MCF 10A (cell line): Measurements from ENCODE around the gene USP7. TPM values are rescaled to one million over a fixed set of nuclear protein-coding genes. Genes with fewer than 3 reads are reported as not detected.

ENCODE experiments used
- BruUV-seq: library from RNA; stranded (reverse); fragments of 400-500 nt; replicated peaks from 2 replicates; lab custom pipeline; 2021; lab: Mats Ljungman, UMichigan
- CTCF ChIA-PET: fragments of 300-600 bp; sonication (Branson Sonifier 250); formaldehyde crosslinking; extraction: SDS; loops from one replicate; lab custom pipeline; 2021; ENCODE audit warnings: antibody characterized with exemption, inconsistent platforms; lab: Yijun Ruan, JAX
- POLR2A ChIA-PET: fragments of 300-600, 350-650 bp; sonication (Branson Sonifier 250); formaldehyde crosslinking; extraction: SDS; loops from one replicate; lab custom pipeline; 2020; ENCODE audit warnings: antibody characterized with exemption, inconsistent platforms; lab: Yijun Ruan, JAX
- DNase-seq: peaks from one replicate; pipeline ENCODE4 v3.0.0-alpha.2; 2018; ENCODE audit not compliant: unreplicated experiment
- H3K27ac Mint-ChIP-seq: one replicate; pipeline ENCODE4 v1.8.0; 2022; ENCODE audit warnings: mild to moderate bottlenecking, low read depth, mixed read lengths; ENCODE audit not compliant: unreplicated experiment
- H3K27me3 Mint-ChIP-seq: one replicate; pipeline ENCODE4 v1.8.0; 2022; ENCODE audit warnings: mixed read lengths; ENCODE audit not compliant: insufficient read depth, unreplicated experiment
- H3K36me3 Mint-ChIP-seq: one replicate; pipeline ENCODE4 v1.8.0; 2022; ENCODE audit warnings: mild to moderate bottlenecking, moderate library complexity, mixed read lengths; ENCODE audit not compliant: insufficient read depth, unreplicated experiment
- H3K4me1 Mint-ChIP-seq: one replicate; pipeline ENCODE4 v1.8.0; 2022; ENCODE audit warnings: mixed read lengths; ENCODE audit not compliant: insufficient read depth, unreplicated experiment
- H3K4me3 Mint-ChIP-seq: one replicate; pipeline ENCODE4 v1.8.0; 2022; ENCODE audit warnings: mild to moderate bottlenecking, moderate library complexity, mixed read lengths; ENCODE audit not compliant: unreplicated experiment
- H3K9me3 Mint-ChIP-seq: one replicate; pipeline ENCODE4 v1.8.0; 2022; ENCODE audit warnings: mixed read lengths; ENCODE audit not compliant: unreplicated experiment
- CTCF ChIP-seq: fragments of 200-600 bp; IDR thresholded peaks from one replicate; pipeline ENCODE4 v1.8.0; 2022; ENCODE audit warnings: antibody characterized with exemption, mild to moderate bottlenecking; ENCODE audit not compliant: unreplicated experiment
- intact Hi-C: fragments of 100-400 bp; cut with micrococcal nuclease; formaldehyde crosslinking; loops from 2 replicates; pipeline ENCODE4 v1.14.1; 2022
- total RNA-seq: library from RNA; stranded (reverse); gene quantifications from 2 replicates; pipeline ENCODE4 v1.2.3, GENCODE V29; 2022

Gene USP7
- total RNA-seq, 1 experiment from 2014 or later: 108 TPM

GRCh38 chr16:8949536-8950418, 13.9 kb downstream of the USP7 start:
- no peak overlapping the region for H3K27ac Mint-ChIP-seq
- no peak overlapping the region for H3K4me3 Mint-ChIP-seq
- no TSS peak for BruUV-seq
- no peaks in the 10 kb centered on the region for H3K36me3 Mint-ChIP-seq
- intact Hi-C loops: no loop called here
- no peak for DNase-seq
- H3K27me3 Mint-ChIP-seq: no peaks in the 10 kb centered on the region
- H3K9me3 Mint-ChIP-seq: no peaks in the 10 kb centered on the region
- H3K4me1 Mint-ChIP-seq: peaks cover 29% of the 10 kb centered on the region
- POLR2A ChIA-PET: interaction anchor here (0.6 to 1.4 kb wide), 2 partner anchors 14 to 18 kb away, joined by 3 to 4 read pairs; no protein-coding TSS in a partner anchor
- CTCF ChIA-PET: interaction anchor here (0.6 to 5.5 kb wide), 7 partner anchors 9 to 382 kb away, joined by 3 to 51 read pairs (median 3); no protein-coding TSS in a partner anchor
- no peak for TF ChIP-seq CTCF

- no peak for DNase-seq
- H3K27me3 Mint-ChIP-seq: no peaks in the 10 kb centered on the region
- CTCF ChIA-PET: interaction anchor here (0.6 to 5.5 kb wide), 4 partner anchors 12 to 296 kb away, joined by 3 to 51 read pairs (median 3); no protein-coding TSS in a partner anchor
- no peak overlapping the region for H3K4me3 Mint-ChIP-seq
- H3K36me3 Mint-ChIP-seq: no peaks in the 10 kb centered on the region
- no peaks in the 10 kb centered on the region for H3K9me3 Mint-ChIP-seq
- BruUV-seq: no TSS peak
- no peak for TF ChIP-seq CTCF
- POLR2A ChIA-PET: no interaction called here
- peaks cover 29% of the 10 kb centered on the region for H3K4me1 Mint-ChIP-seq
- no peak overlapping the region for H3K27ac Mint-ChIP-seq
- intact Hi-C loops: no loop called here
These were observed 14.9 kb downstream of the USP7 start for GRCh38 chr16:8948831-8949230.

GRCh38 chr16:8948069-8948593, 15.6 kb downstream of the USP7 start:
- Mint-ChIP-seq H3K4me3 (no peak overlapping the region), H3K9me3 (no peaks in the 10 kb centered on the region), H3K27ac (no peak overlapping the region), H3K4me1 (peaks cover 26% of the 10 kb centered on the region), H3K36me3 (no peaks in the 10 kb centered on the region), H3K27me3 (no peaks in the 10 kb centered on the region)
- ChIA-PET CTCF (interaction anchor here (0.7 to 5.5 kb wide), 7 partner anchors 11 to 86 kb away, joined by 3 to 51 read pairs (median 4); no protein-coding TSS in a partner anchor), POLR2A (interaction anchor here (0.7 to 0.9 kb wide), 2 partner anchors 12 to 74 kb away, joined by 3 to 4 read pairs; no protein-coding TSS in a partner anchor)
- no peak for TF ChIP-seq CTCF
- intact Hi-C loops: no loop called here
- BruUV-seq: no TSS peak
- DNase-seq: no peak

- no peak for TF ChIP-seq CTCF
- CTCF ChIA-PET: interaction anchor here (1.0 to 2.2 kb wide), 3 partner anchors 10 to 309 kb away, joined by 4 to 12 read pairs (median 7); no protein-coding TSS in a partner anchor
- no peak for DNase-seq
- Mint-ChIP-seq H3K27me3 (no peaks in the 10 kb centered on the region), H3K4me1 (peaks cover 18% of the 10 kb centered on the region), H3K36me3 (no peaks in the 10 kb centered on the region), H3K9me3 (no peaks in the 10 kb centered on the region), H3K27ac (no peak overlapping the region), H3K4me3 (no peak overlapping the region)
- POLR2A ChIA-PET: interaction anchor here (0.5 kb wide), 1 partner anchor 175 kb away, joined by 5 read pairs; no protein-coding TSS in a partner anchor
- intact Hi-C loops: no loop called here
- BruUV-seq: no TSS peak
These were observed 17.2 kb downstream of the USP7 start for GRCh38 chr16:8946544-8946943.
